K562 (cell line): ENCODE data around the gene DGKZ. TPM values are rescaled to one million over a fixed set of nuclear protein-coding genes. Genes with fewer than 3 reads are reported as not detected.

Experiments used
- CTBP1 ChIP-seq: fragments of 450-650 bp; IDR thresholded peaks from 2 replicates; pipeline ENCODE4 v1.6.1; 2016; ENCODE audit warnings: borderline replicate concordance
- ETV1 ChIP-seq: fragments of 450-650 bp; conservative IDR thresholded peaks from 2 replicates; pipeline ENCODE4 v1.6.1; 2016; ENCODE audit warnings: missing genetic modification characterization, control low read depth, low read depth, missing compliant biosample characterization
- KLF13 ChIP-seq: fragments of 450-650 bp; IDR thresholded peaks from 2 replicates; pipeline ENCODE4 v1.6.1; 2016; ENCODE audit warnings: missing genetic modification characterization, low read depth, mild to moderate bottlenecking, missing compliant biosample characterization, moderate library complexity, borderline replicate concordance
- PHB ChIP-seq: fragments of 250-450 bp; sonication (Bioruptor Pico); IDR thresholded peaks from 2 replicates; pipeline ENCODE4 v1.5.0; 2021
- RAD21 ChIP-seq, 2 experiments: fragments of 250-450 bp in 1 of 2; fragments of 450-650 bp in 1 of 2; sonication (Bioruptor Pico) in 1 of 2; formaldehyde crosslinking in 1 of 2; IDR thresholded peaks in 1 of 2; conservative IDR thresholded peaks in 1 of 2; 2 replicates each; pipeline versions ENCODE4 v1.4.0 to v1.8.0; 2020 to 2022; ENCODE audit warnings: mild to moderate bottlenecking in 2 of 2, moderate library complexity in 1 of 2
- SIN3B ChIP-seq: fragments of 450-650 bp; IDR thresholded peaks from 2 replicates; pipeline ENCODE4 v1.6.1; 2017; ENCODE audit warnings: low read depth, mild to moderate bottlenecking, moderate library complexity
- ZNF282 ChIP-seq: sonication (generic); formaldehyde crosslinking; IDR thresholded peaks from 2 replicates; pipeline ENCODE4 v1.8.1; 2023; ENCODE audit warnings: missing genetic modification reagents
- polyA plus RNA-seq, 8 experiments: library from polyadenylated mRNA; depleted of rRNA in 4 of 8; stranded (reverse) in 5 of 8; unstranded in 3 of 8; fragments of >200 nt; fragmentation: Nextera tagmentation in 2 of 8; fragmentation: Illumina TruSeq in 1 of 8; extraction: Ambion mirVana in 2 of 8; extraction: Trizol in 1 of 8; gene quantifications; 2 replicates each; pipeline versions ENCODE4 v1.2.1 to v1.2.3, GENCODE V29; 2011 to 2014; ENCODE audit warnings: inconsistent platforms in 1 of 8, missing spikeins in 1 of 8
- total RNA-seq, 7 experiments: library from RNA; depleted of rRNA in 6 of 7; stranded (reverse); fragments of >200 nt in 6 of 7; fragmentation: Illumina TruSeq in 2 of 7; extraction: Trizol in 2 of 7; gene quantifications; 2 replicates each; pipeline versions ENCODE4 v1.2.1 to v1.2.3, GENCODE V29; 2011 to 2021; ENCODE audit warnings: low replicate concordance in 1 of 7
- TF ChIP-seq, protein P1 (sequence below): fragments of 250-450 bp; sonication (Bioruptor Pico); IDR thresholded peaks from 2 replicates; pipeline ENCODE4 v1.5.0; 2021; ENCODE audit warnings: mild to moderate bottlenecking, borderline replicate concordance
- TF ChIP-seq, protein P2 (sequence below): sonication (generic); formaldehyde crosslinking; IDR thresholded peaks from 2 replicates; pipeline ENCODE4 v1.8.0; 2022; ENCODE audit warnings: missing genetic modification reagents, mild to moderate bottlenecking, moderate library complexity, borderline replicate concordance
- TF ChIP-seq, protein P3 (sequence below), 2 experiments: fragments of 450-650 bp; formaldehyde crosslinking in 1 of 2; IDR thresholded peaks; 2 replicates each; pipeline versions ENCODE4 v1.4.0 to v1.6.1; 2014 to 2020; ENCODE audit warnings: mild to moderate bottlenecking in 2 of 2, borderline replicate concordance in 1 of 2, low read depth in 1 of 2

The DGKZ gene
- total and polyA plus RNA-seq, 9 of the 15 experiments (the other 6 are each of a cell fraction or from before 2014, with no cell fraction given): 0.51 to 100 (median 44.2) TPM

DNA sequence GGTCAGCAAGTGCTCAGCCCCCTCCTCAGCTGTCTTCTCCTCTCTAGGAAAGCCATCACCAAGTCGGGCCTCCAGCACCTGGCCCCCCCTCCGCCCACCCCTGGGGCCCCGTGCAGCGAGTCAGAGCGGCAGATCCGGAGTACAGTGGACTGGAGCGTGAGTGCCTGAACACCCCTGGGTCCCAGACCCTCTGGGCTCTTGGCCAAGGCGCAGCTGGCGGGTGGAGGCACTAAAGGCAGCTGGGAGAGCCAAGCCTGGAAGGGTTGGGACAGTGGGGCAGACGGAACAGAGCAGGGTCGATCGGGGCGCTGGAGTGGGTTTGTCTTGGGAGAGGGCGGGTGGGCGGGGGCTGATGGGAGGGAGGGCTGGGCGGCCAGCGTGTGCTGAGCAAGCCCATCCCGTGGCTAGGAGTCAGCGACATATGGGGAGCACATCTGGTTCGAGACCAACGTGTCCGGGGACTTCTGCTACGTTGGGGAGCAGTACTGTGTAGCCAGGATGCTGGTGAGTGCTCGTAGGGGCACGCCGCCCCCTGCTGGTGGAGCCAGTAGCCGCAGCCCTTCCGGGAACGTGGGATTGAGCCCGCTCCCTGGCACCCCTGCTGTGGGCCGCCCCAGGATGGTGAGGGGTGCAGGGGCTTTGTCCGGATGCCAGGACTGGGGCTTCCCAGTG, 20.1 kb downstream of the DGKZ start (continued):
- TF ChIP-seq, protein P1, sequence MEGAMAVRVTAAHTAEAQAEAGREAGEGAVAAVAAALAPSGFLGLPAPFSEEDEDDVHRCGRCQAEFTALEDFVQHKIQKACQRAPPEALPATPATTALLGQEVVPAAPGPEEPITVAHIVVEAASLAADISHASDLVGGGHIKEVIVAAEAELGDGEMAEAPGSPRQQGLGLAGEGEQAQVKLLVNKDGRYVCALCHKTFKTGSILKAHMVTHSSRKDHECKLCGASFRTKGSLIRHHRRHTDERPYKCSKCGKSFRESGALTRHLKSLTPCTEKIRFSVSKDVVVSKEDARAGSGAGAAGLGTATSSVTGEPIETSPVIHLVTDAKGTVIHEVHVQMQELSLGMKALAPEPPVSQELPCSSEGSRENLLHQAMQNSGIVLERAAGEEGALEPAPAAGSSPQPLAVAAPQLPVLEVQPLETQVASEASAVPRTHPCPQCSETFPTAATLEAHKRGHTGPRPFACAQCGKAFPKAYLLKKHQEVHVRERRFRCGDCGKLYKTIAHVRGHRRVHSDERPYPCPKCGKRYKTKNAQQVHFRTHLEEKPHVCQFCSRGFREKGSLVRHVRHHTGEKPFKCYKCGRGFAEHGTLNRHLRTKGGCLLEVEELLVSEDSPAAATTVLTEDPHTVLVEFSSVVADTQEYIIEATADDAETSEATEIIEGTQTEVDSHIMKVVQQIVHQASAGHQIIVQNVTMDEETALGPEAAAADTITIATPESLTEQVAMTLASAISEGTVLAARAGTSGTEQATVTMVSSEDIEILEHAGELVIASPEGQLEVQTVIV (CRISPR knock-in tag): no peak
- TF ChIP-seq ZNF282 (CRISPR knock-in tag) (no peak), SIN3B (0 out of 2 replicates have a peak, but pooled peaks have one; percentile 33), CTBP1 (peak; percentile 12; the same call in 1 of the 2 replicates), PHB (no peak), ETV1 (tag) (peak; percentile 39; the same call in 1 of the 2 replicates), KLF13 (tag) (no peak), RAD21 (CRISPR knock-in tag; conservative IDR thresholded peaks at IDR 0.05 in 1 of 2, IDR thresholded peaks at IDR 0.05 in 1 of 2) (peak; percentile 78 to 88)
- TF ChIP-seq, protein P2, sequence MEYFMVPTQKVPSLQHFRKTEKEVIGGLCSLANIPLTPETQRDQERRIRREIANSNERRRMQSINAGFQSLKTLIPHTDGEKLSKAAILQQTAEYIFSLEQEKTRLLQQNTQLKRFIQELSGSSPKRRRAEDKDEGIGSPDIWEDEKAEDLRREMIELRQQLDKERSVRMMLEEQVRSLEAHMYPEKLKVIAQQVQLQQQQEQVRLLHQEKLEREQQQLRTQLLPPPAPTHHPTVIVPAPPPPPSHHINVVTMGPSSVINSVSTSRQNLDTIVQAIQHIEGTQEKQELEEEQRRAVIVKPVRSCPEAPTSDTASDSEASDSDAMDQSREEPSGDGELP (CRISPR knock-in tag): 0 out of 2 replicates have a peak, but pooled peaks have one; percentile 27
- TF ChIP-seq, protein P3, sequence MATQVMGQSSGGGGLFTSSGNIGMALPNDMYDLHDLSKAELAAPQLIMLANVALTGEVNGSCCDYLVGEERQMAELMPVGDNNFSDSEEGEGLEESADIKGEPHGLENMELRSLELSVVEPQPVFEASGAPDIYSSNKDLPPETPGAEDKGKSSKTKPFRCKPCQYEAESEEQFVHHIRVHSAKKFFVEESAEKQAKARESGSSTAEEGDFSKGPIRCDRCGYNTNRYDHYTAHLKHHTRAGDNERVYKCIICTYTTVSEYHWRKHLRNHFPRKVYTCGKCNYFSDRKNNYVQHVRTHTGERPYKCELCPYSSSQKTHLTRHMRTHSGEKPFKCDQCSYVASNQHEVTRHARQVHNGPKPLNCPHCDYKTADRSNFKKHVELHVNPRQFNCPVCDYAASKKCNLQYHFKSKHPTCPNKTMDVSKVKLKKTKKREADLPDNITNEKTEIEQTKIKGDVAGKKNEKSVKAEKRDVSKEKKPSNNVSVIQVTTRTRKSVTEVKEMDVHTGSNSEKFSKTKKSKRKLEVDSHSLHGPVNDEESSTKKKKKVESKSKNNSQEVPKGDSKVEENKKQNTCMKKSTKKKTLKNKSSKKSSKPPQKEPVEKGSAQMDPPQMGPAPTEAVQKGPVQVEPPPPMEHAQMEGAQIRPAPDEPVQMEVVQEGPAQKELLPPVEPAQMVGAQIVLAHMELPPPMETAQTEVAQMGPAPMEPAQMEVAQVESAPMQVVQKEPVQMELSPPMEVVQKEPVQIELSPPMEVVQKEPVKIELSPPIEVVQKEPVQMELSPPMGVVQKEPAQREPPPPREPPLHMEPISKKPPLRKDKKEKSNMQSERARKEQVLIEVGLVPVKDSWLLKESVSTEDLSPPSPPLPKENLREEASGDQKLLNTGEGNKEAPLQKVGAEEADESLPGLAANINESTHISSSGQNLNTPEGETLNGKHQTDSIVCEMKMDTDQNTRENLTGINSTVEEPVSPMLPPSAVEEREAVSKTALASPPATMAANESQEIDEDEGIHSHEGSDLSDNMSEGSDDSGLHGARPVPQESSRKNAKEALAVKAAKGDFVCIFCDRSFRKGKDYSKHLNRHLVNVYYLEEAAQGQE (IDR thresholded peaks at IDR 0.05; ENCODE audit: borderline replicate concordance): peak; percentile 78
- TF ChIP-seq, protein P3 (CRISPR knock-in tag; IDR thresholded peaks at IDR 0.05; ENCODE audit: low read depth): no peak
